ENCODE results near the gene ZCCHC3. TPM values are rescaled to one million over a fixed set of nuclear protein-coding genes. Genes with fewer than 3 reads are reported as not detected.

The ZCCHC3 gene
- total and polyA plus RNA-seq, 2 donors (not counting 3 experiments of a cell fraction or from before 2014, with no cell fraction given): 14.8 to 22.0 TPM

DNA sequence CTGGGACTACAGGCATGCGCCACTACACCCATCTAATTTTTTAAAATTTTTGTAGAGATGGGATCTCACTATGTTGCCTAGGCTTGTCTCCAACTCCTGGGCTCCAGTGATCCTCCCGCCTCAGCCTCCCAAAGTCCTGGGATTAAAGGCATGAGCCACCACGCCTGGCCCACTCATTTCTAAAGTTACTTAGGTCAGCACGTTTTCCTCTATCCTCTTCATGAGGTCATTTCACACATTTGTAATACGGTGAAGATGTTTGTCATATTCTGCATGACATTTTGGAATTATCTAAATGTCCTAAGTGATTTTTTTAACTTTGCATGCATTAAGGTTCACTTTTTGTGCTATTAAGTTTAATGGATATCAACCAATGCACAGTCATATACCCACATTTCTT is 16.0 kb downstream of the ZCCHC3 start:
- peak overlapping the region; percentile 52 for H3K4me2 ChIP-seq (ENCODE audit: insufficient read depth, low read length)
- no peak overlapping the region for H3K9ac ChIP-seq (replicated peaks; ENCODE audit: extremely low read depth, insufficient read depth, low read length)
- H3K9me3 ChIP-seq (replicated peaks; ENCODE audit: control insufficient read depth, insufficient read depth, low read length): no peaks in the 10 kb centered on the region
- ChIA-PET CTCF (no interaction called here), POLR2A (no interaction called here)
- no peaks in the 10 kb centered on the region for H3K9me1 ChIP-seq (replicated peaks; ENCODE audit: control insufficient read depth, extremely low read depth, insufficient read depth, low read length)
- H3K79me2 ChIP-seq (ENCODE audit: control insufficient read depth, insufficient read depth, low read length): no peaks in the 10 kb centered on the region
- dilution Hi-C loops (cut with MboI; ENCODE audit: extremely low pct_ligation_motif_present, low sequenced_read_pairs) (no loop called here), intact Hi-C loops (cut with micrococcal nuclease) (no loop called here)
- H3K4me3 ChIP-seq (replicated peaks in 1 of 3; ENCODE audit: insufficient read depth in 1 of 3, low read depth in 1 of 3, low read length in 3 of 3): no peak overlapping the region
- no peaks in the 10 kb centered on the region for H3K36me3 ChIP-seq (ENCODE audit: control insufficient read depth in 2 of 2, extremely low read depth in 1 of 2, insufficient read depth in 2 of 2, low read length in 2 of 2)
- DNase-seq (ENCODE audit: low read depth, low spot score) (no peak), FAIRE-seq (no peak)
- no peak overlapping the region for H2AFZ ChIP-seq (ENCODE audit: low read depth, low read length)
- no peaks in the 10 kb centered on the region for H4K20me1 ChIP-seq (replicated peaks; ENCODE audit: control insufficient read depth, extremely low read depth, insufficient read depth, low read length)
- no peaks in the 10 kb centered on the region for H3K27me3 ChIP-seq (ENCODE audit: control insufficient read depth in 2 of 2, insufficient read depth in 2 of 2, low read length in 2 of 2)
- H3K27ac ChIP-seq (ENCODE audit: insufficient read depth, low read depth, low read length): peak overlapping the region; percentile 80
- BruUV-seq (replicated peaks): no TSS peak
- H3K4me1 ChIP-seq (ENCODE audit: control insufficient read depth, extremely low read depth, insufficient read depth, low read length): peaks cover 31% of the 10 kb centered on the region
- TF ChIP-seq GATA2 (IDR thresholded peaks at IDR 0.05; ENCODE audit: insufficient read depth, insufficient read length, low read depth, low read length): no peak
- TF ChIP-seq FOS (IDR thresholded peaks at IDR 0.05; ENCODE audit: borderline replicate concordance, insufficient read depth, low read length): no peak
- no peak for TF ChIP-seq POLR2A (IDR thresholded peaks at IDR 0.05; ENCODE audit: low read depth, low read length)
- TF ChIP-seq MYC (IDR thresholded peaks at IDR 0.05; ENCODE audit: low read depth, low read length): no peak
- no peak for TF ChIP-seq POLR2AphosphoS5 (IDR thresholded peaks at IDR 0.05; ENCODE audit: insufficient read depth, low read depth, low read length)
- TF ChIP-seq, protein P1, sequence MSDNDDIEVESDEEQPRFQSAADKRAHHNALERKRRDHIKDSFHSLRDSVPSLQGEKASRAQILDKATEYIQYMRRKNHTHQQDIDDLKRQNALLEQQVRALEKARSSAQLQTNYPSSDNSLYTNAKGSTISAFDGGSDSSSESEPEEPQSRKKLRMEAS (IDR thresholded peaks at IDR 0.05; ENCODE audit: insufficient read depth, insufficient read length): no peak
- no peak for TF ChIP-seq JUN (IDR thresholded peaks at IDR 0.05; ENCODE audit: borderline replicate concordance, insufficient read depth, insufficient read length, low read depth)

- Histone ChIP-seq H3K9me1 (replicated peaks; ENCODE audit: control insufficient read depth, extremely low read depth, insufficient read depth, low read length) (no peaks in the 10 kb centered on the region), H3K36me3 (ENCODE audit: control insufficient read depth in 2 of 2, extremely low read depth in 1 of 2, insufficient read depth in 2 of 2, low read length in 2 of 2) (no peaks in the 10 kb centered on the region), H3K4me3 (replicated peaks in 1 of 3; ENCODE audit: insufficient read depth in 1 of 3, low read depth in 1 of 3, low read length in 3 of 3) (no peak overlapping the region), H3K79me2 (ENCODE audit: control insufficient read depth, insufficient read depth, low read length) (no peaks in the 10 kb centered on the region), H3K4me1 (ENCODE audit: control insufficient read depth, extremely low read depth, insufficient read depth, low read length) (peaks cover 29% of the 10 kb centered on the region), H3K27ac (ENCODE audit: insufficient read depth, low read depth, low read length) (peak overlapping the region; percentile 80), H3K9me3 (replicated peaks; ENCODE audit: control insufficient read depth, insufficient read depth, low read length) (no peaks in the 10 kb centered on the region), H2AFZ (ENCODE audit: low read depth, low read length) (no peak overlapping the region), H3K4me2 (ENCODE audit: insufficient read depth, low read length) (peak overlapping the region; percentile 52), H3K9ac (replicated peaks; ENCODE audit: extremely low read depth, insufficient read depth, low read length) (peak overlapping the region; percentile 11), H3K27me3 (ENCODE audit: control insufficient read depth in 2 of 2, insufficient read depth in 2 of 2, low read length in 2 of 2) (no peaks in the 10 kb centered on the region), H4K20me1 (replicated peaks; ENCODE audit: control insufficient read depth, extremely low read depth, insufficient read depth, low read length) (no peaks in the 10 kb centered on the region)
- dilution Hi-C loops (cut with MboI; ENCODE audit: extremely low pct_ligation_motif_present, low sequenced_read_pairs): no loop called here
- no TSS peak for BruUV-seq (replicated peaks)
- DNase-seq (ENCODE audit: low read depth, low spot score) (peak; percentile 69), FAIRE-seq (peak; percentile 90)
- peak; percentile 89 for TF ChIP-seq FOS (IDR thresholded peaks at IDR 0.05; ENCODE audit: borderline replicate concordance, insufficient read depth, low read length)
- TF ChIP-seq POLR2A (IDR thresholded peaks at IDR 0.05; ENCODE audit: low read depth, low read length): no peak
- TF ChIP-seq JUN (IDR thresholded peaks at IDR 0.05; ENCODE audit: borderline replicate concordance, insufficient read depth, insufficient read length, low read depth): peak; percentile 92
- TF ChIP-seq GATA2 (IDR thresholded peaks at IDR 0.05; ENCODE audit: insufficient read depth, insufficient read length, low read depth, low read length): no peak
- CTCF ChIA-PET: interaction anchor here (1.2 kb wide), 1 partner anchor 10 kb away, joined by 3 read pairs; no protein-coding TSS in a partner anchor
- POLR2A ChIA-PET: no interaction called here
- intact Hi-C loops (cut with micrococcal nuclease): loop anchor here (1.0 kb wide), 1 partner anchor 10 kb away; no protein-coding TSS in a partner anchor
These were observed 16.6 kb downstream of the ZCCHC3 start for GRCh38 chr20:313948-314347.

All from endothelial cell of umbilical vein (primary cell).